HG02678 (cell line): ENCODE data around the gene REXO5.
"Not testable (repeated sequence)": the region's sequence is repeated elsewhere in the genome, so short reads cannot be mapped to it uniquely, and the experiment has no call there.

Experiments
- ATAC-seq: cut with Tn5 transposase; IDR thresholded peaks from one replicate; pipeline ENCODE4 v1.9.1; 2021; ENCODE audit warnings: mild to moderate bottlenecking, moderate library complexity; ENCODE audit not compliant: unreplicated experiment

Gene REXO5, protein sequence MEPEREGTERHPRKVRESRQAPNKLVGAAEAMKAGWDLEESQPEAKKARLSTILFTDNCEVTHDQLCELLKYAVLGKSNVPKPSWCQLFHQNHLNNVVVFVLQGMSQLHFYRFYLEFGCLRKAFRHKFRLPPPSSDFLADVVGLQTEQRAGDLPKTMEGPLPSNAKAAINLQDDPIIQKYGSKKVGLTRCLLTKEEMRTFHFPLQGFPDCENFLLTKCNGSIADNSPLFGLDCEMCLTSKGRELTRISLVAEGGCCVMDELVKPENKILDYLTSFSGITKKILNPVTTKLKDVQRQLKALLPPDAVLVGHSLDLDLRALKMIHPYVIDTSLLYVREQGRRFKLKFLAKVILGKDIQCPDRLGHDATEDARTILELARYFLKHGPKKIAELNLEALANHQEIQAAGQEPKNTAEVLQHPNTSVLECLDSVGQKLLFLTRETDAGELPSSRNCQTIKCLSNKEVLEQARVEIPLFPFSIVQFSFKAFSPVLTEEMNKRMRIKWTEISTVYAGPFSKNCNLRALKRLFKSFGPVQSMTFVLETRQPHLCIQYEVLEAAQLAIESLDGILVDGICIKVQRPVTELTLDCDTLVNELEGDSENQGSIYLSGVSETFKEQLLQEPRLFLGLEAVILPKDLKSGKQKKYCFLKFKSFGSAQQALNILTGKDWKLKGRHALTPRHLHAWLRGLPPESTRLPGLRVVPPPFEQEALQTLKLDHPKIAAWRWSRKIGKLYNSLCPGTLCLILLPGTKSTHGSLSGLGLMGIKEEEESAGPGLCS

DNA sequence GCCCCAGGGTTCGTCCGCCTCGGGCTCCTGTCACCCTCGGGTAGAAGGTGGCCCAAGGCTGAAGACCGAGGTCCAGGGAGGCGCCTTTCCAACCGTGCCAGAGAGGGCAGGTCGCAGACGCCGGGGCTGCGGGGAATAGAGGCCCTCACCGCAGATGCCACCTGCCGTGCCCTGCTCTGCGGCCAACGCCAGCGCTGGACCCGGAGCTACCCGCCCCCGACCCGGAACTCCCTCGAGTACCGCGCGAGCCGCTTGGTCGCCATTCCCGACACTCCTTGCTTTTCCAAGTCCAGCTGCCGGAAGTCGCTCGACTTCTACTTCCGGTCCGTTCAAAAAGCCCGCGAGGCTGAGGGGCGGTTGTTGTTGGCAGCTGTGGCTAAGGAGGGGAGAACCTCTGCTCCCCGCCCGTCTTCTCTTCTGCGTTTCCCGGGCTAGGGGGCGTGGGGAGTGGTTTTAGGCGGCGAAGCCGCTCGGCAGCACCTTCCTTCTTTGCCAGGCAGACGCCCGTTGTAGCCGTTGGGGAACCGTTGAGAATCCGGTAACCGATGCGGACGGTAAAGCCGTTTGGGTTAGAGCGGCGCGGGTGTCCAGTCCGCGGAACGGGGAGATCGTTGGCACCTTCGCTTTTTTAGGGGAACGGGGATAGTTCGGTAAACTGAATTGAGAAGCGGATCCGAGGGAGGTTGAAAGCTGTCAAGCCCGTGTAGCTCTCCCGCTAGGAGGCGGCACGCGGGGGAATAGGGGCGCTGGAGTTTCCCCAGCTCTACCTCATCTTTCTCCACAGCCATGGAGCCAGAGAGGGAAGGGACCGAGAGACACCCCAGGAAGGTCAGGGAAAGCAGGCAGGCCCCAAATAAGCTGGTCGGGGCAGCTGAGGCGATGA, at the start of gene REXO5, which contains the start of gene ERI2:
TSS of gene REXO5 (plus strand) at position 360 of the 883 bp plus-strand sequence. CDS start at position 787, 427 bp downstream.
TSS of gene ERI2 (minus strand) at position 305 of the 883 bp plus-strand sequence. CDS start at position 263, 42 bp downstream.
- peak; percentile 84 for ATAC-seq

DNA sequence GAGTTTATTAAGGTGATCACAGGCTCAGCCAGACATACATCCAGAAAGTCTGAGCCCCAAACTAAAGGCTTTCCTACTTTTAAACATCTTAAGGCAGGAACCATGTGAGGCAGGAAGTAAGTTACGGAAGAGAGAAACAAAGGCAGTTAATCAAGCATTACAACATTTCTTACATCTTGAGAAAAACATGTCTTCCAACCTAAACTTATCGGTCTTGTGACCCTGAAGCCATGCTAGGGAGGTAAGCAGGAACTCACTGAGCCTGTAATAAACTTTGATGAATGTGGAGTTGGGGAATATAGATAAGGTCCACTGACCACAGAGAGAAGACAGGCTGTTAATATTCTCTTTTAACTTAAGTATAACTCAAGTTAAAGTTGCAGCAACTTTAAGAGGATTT, 46.0 kb upstream of the REXO5 start:
- ATAC-seq: no peak

DNA sequence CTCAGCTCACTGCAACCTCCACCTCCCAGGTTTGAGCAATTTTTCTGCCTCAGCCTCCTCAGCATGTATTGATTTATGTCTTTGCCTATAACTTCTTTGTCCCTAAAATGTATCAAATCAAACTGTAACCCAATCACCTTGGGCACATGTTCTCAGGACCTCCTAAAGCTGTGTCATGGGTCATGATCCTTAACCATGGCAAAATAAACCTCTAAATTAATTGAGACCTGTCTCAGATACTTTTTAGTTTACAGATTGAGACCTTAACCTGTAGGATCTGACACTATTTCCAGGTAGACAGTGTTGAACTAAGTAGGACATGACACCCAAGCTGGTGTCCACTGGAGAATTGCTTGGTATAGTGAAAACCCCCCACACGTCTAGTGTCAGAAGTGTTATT, 45.2 kb upstream of the REXO5 start:
- no peak for ATAC-seq

DNA sequence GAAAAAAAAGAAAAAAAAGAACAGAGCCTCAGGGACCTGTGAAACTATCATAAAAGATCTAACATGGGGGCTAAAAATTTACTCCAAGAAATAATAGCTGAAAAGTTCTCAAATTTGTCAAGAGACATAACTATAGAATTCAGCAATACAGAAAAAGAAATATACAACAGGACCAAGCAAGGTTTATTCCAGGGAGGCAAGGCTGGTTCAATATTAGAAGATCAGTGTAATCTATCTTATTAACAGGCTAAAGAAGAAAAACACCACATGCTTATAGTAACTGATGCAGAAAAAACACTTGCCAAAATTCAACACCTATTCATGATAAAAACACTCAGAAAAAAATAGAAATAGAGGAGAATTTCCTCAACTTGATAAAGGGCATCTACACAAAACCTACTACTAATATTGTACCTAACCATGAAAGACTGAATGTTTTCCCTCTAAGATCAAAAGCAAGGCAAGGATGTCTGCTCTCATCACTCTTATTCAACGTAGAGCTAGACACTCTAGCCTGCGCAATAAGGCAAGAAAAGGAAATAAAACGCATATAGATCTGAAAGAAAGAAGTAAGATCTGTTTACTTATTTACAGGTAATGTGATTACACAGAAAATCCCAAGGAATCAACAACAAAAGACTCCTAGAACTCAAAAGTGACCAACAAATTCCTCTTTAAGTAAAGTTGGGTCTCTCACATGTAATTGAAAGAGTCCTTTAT, 43.8 kb upstream of the REXO5 start:
- no peak for ATAC-seq

DNA sequence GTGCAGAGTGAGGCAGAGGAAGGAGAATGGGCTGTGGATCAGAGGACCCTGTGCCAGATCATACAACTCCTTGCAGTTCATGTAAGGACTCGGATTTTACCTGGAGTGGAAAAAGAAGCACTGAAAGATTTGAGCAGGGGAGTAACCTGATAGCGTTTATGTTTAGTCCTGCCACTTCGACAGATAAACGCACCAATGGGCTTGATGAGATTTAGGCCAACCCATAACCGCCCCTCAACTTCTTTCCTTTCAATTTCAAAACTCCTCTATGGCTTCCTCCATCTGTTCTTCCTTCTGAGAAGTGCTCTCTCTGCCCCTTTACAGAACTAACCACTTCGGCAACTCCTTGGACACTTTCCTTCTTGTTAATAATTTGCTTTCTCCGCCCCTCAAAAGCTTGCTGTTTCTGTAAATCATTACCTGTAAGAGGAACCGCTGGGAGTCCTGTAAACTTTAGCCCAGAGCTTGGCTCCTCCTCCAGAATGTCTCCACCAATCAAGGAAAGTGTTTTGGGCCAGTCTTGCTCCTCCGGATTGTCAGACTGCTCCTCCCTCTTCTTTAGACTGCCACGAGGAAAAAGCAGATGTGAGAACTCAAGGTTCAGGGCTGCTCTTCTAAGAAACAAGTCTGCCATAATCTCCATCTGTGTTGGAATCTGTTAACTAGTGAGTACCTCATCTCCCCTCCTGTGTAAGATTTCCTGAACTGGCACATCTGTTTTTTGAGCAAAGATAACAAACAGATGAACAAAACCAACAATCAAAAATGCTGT, 42.7 kb upstream of the REXO5 start, which contains the start of gene ACSM3:
TSS of gene ACSM3 (plus strand) at position 554 of the 772 bp plus-strand sequence. CDS start 6,021 bp downstream, outside the sequence.
- peak; percentile 99 for ATAC-seq

DNA sequence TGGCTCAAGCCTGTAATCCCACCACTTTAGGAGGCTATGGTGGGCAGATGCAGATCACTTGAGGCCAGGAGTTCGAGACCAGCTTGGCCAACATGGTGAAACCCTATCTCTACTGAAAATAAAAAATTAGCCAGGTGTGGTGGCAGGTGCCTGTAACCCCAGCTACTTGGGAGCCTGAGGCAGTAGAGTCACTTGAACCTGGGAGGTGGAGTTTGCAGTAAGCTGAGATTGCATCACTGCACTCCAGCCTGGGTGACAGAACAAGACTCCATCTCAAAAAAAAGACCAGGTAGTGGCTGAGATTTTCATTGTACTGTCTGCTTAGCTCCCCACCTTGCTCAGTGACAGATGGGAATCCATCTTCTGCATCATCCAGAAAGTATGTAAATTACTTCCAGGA, 41.9 kb upstream of the REXO5 start:
- not testable (repeated sequence) for ATAC-seq

DNA sequence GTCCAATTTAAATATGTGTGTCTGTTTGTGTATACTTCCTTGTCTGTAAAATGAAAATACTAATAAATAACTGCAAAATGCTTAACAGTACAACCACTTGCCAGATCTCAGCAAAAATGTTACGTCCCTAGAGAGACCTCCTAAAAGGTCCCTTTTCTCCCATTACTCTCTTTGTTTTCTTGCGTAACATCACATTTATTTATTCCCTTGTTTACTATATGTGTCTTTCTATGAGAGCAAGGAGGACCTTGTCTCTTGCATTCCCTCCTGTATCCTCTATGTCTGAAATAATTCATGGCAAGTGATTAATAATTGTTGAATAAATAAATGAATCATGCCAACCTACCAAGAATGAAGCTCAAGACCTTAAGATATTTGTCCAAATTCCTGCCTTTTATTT, 40.6 kb upstream of the REXO5 start:
- ATAC-seq: no peak

DNA sequence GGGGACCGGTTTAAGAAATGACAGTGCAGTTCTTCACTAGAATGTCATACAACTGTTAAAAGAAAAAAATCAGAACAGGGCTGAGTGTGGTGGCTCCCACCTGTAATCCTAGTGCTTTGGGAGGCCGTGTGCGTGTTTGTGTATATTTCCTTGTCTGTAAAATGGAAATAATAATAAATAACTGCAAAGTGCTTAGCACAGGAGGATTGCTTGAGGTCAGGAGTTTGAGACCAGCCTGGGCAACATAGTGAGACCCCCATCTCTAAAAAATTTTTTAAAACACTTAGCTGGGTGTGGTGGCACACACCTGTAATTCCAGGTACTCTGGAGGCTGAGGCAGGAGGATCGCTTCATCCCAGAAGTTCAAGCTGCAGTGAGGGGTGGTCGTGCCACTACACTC, 40.0 kb upstream of the REXO5 start:
- ATAC-seq: no peak

DNA sequence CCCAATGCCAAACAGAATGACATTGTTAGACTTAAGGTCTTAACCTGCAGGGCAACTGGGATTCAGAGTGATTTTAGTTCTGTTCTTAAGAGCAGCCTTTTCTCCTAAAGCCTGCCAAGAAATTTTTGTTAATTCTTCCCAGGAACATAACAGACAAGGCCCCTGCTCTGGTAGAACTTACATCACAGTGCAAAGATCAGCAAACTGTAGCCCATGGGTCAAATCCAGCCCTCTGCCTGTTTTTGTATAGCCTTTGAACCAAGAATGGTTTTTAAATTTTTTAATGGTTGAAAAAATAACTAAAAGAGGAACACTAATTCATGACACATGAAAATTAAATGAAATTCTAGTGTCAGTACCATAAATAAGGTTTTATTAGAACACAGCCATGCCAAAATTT, 38.8 kb upstream of the REXO5 start:
- no peak for ATAC-seq

DNA sequence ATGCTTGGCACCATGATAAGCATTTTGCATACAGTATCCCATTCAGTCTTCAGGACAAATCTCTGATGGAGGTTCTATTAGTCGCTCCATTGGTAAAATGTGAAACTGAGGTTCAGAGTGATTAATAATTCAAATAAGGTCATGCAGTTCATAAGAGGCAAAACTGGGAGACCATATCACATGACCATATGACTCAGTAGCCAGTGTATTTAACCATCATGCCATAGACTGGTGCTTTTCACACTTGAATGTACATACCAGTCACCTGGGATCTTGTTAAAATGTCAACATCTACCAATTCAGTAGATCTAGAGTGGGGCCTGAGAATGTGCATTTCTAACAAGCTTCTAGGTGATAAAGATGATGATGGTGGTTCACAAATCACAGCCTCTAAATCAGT, 38.2 kb upstream of the REXO5 start:
- ATAC-seq: no peak

DNA sequence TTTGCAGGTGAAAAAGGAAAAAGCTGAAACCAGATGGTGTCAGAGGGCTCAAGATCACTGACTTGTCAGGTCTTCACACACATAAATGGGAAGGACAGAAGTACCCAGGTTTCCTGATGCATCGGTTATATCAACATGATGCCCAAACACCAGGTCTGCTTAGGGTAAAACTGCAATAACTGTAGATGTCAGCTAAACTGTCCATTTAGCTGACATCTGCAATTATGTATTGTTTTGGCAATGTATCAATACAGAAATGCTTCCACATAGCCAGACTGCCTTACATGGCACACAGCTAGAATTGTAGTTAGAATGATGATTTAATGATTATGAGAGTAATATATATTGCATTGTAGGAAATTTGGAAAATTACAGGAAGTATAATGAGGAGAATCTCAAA, 37.5 kb upstream of the REXO5 start:
- no peak for ATAC-seq

DNA sequence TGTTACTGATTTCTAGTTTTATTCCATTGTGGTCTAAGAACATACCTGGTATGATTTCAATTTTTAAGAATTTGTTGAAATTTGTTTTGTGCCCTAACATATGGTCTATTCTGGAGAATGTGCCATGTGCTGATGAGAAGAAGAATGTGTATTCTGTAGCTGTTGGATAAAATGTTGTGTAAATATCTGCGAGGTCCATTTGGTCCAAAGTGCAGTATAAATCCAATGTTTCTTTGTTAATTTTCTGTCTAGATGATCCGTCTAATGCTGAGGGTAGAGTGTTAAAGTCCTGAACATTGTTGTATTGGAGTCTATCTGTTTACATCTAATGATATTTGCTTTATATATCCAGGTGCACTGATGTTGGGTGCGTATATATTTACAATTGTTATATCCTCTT, 32.6 kb upstream of the REXO5 start:
- ATAC-seq: no peak

DNA sequence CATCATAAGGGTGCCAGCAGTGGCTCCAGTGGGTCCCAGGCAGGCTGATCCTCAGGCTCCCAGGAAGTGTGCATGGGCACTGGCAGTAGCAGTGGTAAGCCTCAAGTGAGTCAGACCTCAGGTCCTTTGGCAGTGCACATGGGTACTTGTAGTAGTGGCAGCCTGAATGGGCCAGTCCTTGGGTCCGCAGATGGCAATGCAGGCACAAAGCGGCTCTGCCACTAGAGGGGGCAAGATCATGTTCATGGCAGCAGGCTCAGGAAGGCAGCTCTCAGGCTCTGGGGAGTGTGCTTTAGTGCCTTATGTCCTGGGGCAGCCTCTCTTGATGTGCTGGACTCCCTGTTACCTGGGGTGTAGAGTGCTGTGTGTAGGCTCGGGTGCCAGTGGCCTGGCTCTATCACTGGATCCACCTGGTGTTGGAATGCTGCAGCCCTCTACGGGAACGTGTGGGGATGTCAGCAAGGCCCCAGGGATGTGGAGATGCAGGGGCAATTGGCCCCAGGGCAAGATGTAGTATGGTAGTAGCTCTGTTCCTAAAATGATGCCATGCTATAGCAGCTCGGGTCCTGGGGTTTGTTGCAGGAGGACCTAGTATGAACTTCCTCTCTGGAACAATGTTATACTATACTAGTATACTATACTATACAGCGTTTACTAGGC, 31.5 kb upstream of the REXO5 start:
- ATAC-seq: no peak

DNA sequence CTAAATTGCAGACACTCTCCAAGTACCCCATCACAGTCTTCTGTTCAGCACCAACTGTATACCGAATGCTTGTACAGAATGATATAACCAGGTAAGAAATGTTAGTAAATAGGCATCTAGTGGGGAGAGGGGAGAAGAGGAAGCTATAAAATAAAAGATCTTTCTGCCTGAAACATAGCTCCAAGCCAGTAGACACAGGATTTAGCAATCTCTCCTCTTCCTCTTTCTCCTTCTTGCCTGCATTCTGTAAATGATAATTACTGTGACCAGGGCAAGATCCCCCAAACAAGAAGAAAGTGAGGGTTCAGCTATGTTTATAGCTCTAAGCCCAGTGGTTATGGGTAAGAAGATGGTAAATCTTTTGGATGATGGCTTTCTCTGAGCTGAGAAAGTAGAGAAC, 24.6 kb upstream of the REXO5 start:
- ATAC-seq: no peak

DNA sequence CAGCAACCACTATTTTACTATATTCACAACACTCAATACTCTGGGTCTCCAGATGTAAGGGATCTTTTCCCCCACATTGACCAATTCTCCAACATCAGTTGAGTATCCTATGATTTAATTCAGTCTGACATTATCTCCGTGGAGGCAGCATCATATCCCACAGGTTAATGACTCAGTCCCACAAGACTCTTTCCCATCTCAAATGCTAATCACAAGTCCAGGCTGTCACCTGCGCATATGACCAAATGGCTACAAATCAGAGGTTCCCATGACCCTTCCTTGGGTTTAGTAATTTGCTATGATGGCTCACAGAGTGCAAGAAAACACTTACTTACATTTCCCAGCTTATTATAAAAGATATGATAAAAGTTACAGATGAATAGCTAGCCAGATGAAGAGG, 23.9 kb upstream of the REXO5 start:
- ATAC-seq: no peak

DNA sequence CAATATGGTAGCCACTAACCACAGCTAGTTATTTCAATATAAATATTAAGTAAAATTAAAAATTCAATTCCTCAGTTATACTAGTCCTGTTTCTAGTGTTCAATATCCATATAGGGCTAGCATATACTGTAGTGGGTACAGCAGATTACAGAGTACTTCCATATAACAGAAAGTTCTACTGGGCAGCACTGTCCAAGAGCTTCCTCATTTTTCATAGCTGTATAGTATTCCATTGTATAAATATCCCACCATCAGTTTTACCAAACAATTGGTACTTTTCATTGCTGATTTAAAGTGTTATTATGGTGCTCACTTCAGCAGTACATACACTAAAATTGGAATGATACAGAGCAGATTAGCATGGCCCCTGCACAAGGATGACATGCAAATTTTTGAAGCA, 22.1 kb upstream of the REXO5 start:
- no peak for ATAC-seq

DNA sequence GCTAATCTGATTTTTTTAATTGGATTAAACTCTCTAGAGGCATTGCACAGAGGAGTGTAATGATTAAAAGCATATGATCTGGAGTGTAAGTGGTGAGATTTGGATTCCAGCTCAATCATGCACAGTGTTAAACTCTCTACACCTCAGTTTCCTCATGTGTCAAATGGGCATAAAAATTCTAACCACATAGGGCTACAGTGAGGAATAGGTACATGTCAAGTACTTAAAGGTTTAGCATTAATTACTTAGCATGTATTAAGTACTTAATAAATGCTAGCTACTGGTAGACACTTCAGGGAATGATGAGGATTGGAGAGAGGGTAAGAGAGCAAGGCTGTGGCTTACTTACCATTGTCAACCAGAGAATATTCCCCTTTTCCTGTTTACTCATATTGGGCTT, 17.2 kb upstream of the REXO5 start:
- ATAC-seq: no peak

DNA sequence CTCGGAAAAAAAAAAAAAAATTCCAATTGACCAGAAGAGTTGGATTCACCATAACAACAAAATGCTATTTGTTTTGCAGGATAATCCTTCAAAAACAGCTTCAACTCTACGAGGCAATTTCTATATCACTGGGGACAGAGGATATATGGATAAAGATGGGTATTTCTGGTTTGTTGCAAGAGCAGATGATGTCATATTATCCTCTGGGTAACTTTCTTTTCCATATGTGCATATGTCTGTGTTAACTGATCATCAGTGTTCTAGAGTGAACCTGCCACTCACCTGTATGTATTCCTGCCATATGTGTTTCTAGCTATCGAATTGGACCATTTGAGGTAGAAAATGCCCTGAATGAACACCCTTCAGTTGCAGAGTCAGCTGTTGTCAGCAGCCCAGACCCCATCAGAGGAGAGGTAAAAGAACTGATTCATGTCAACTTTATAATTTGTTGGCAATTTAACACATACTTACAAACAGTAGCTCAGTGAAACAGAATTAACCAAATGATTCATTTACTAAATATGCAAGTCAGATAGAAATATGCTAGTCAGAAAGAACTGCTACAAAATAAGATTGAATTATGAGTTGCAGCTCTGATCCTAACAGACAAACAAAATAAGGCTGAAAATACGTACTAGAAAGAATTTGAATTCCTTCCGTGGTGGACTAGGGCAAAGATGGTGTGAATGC, 14.3 kb upstream of the REXO5 start:
- ATAC-seq: no peak
